GM12892 (cell line): Measurements from ENCODE around the gene KIAA1328.

Experiments
- POLR2A ChIP-seq: IDR thresholded peaks from 2 replicates; pipeline ENCODE4 v1.6.1; 2011; ENCODE audit warnings: low read depth, low read length, control low read depth
- POLR2AphosphoS5 ChIP-seq: IDR thresholded peaks from 2 replicates; pipeline ENCODE4 v1.6.1; 2011; ENCODE audit warnings: low read depth, low read length, control low read depth
- TAF1 ChIP-seq: IDR thresholded peaks from 2 replicates; pipeline ENCODE4 v1.6.1; 2011; ENCODE audit warnings: low read depth, mild to moderate bottlenecking, control low read depth, low read length, borderline replicate concordance

GRCh38 chr18:36901277-36901701 is 72.4 kb downstream of the KIAA1328 start:
- TF ChIP-seq POLR2A (no peak), POLR2AphosphoS5 (no peak), TAF1 (no peak)
